ENCODE measurements around the gene TPRG1L.
"Not testable (repeated sequence)": the region's sequence is repeated elsewhere in the genome, so short reads cannot be mapped to it uniquely, and the experiment has no call there.

TPRG1L gene

GRCh38 chr1:3621151-3621671 is 3.6 kb upstream of the TPRG1L start:
- H3K4me3 ChIP-seq (replicated peaks; ENCODE audit: low read depth, low read length); DNase-seq (ENCODE audit: extremely low read depth, low read depth): not testable (repeated sequence)
- peak; percentile 68 for TF ChIP-seq CTCF (IDR thresholded peaks at IDR 0.05; ENCODE audit: low read depth, low read length, missing control alignments)

- H3K4me3 ChIP-seq (replicated peaks; ENCODE audit: low read depth, low read length); DNase-seq (ENCODE audit: extremely low read depth, low read depth): not testable (repeated sequence)
Observed at GRCh38 chr1:3622102-3622501, 2.7 kb upstream of the TPRG1L start.

GRCh38 chr1:3623441-3624199 is 1.2 kb upstream of the TPRG1L start:
- no peak for TF ChIP-seq CTCF (IDR thresholded peaks at IDR 0.05; ENCODE audit: low read depth, low read length, missing control alignments)

GRCh38 chr1:3625151-3625907 is 514 bp downstream of the TPRG1L start:
- TF ChIP-seq CTCF (IDR thresholded peaks at IDR 0.05; ENCODE audit: low read depth, low read length, missing control alignments) = no peak
- peak overlapping the region; percentile 67 for H3K4me3 ChIP-seq (replicated peaks; ENCODE audit: low read depth, low read length)
- no peak for DNase-seq (ENCODE audit: extremely low read depth, low read depth)

More at GRCh38 chr1:3623441-3624199, 1.2 kb upstream of the TPRG1L start:
- DNase-seq (ENCODE audit: extremely low read depth, low read depth) = no peak
- peak overlapping the region; percentile 67 for H3K4me3 ChIP-seq (replicated peaks; ENCODE audit: low read depth, low read length)

GRCh38 chr1:3626025-3626424 is 1.2 kb downstream of the TPRG1L start:
- peak overlapping the region; percentile 67 for H3K4me3 ChIP-seq (replicated peaks; ENCODE audit: low read depth, low read length)
- no peak for DNase-seq (ENCODE audit: extremely low read depth, low read depth)
- TF ChIP-seq CTCF (IDR thresholded peaks at IDR 0.05; ENCODE audit: low read depth, low read length, missing control alignments) = no peak

GRCh38 chr1:3627515-3628253 is 2.9 kb downstream of the TPRG1L start:
- H3K4me3 ChIP-seq (replicated peaks; ENCODE audit: low read depth, low read length) = no peak overlapping the region
- no peak for TF ChIP-seq CTCF (IDR thresholded peaks at IDR 0.05; ENCODE audit: low read depth, low read length, missing control alignments)
- no peak for DNase-seq (ENCODE audit: extremely low read depth, low read depth)

All from HFF-Myc (cell line).